ENCODE results near the gene DPPA2.

DPPA2 gene

GRCh38 chr3:109313061-109313460 lies 3.3 kb downstream of the DPPA2 start:
- DNase-seq = no peak

- no peak for DNase-seq
These were observed 18.8 kb downstream of the DPPA2 start for GRCh38 chr3:109297496-109297895.

- DNase-seq = no peak
These were observed 32.2 kb downstream of the DPPA2 start for GRCh38 chr3:109284071-109284470.

- no peak for DNase-seq
These were observed 37.8 kb downstream of the DPPA2 start for GRCh38 chr3:109278546-109278945.

- no peak for DNase-seq
These were observed 38.2 kb downstream of the DPPA2 start for GRCh38 chr3:109278141-109278540.

GRCh38 chr3:109275702-109276293 lies 40.5 kb downstream of the DPPA2 start:
- DNase-seq = peak; percentile 10

GRCh38 chr3:109270779-109271178 lies 45.5 kb downstream of the DPPA2 start:
- no peak for DNase-seq

- DNase-seq = no peak
These were observed 46.6 kb downstream of the DPPA2 start for GRCh38 chr3:109269577-109270275.

GRCh38 chr3:109268181-109268580 lies 48.1 kb downstream of the DPPA2 start:
- no peak for DNase-seq

- DNase-seq = no peak
These were observed 51.0 kb downstream of the DPPA2 start for GRCh38 chr3:109265295-109265694.

- no peak for DNase-seq
These were observed 59.0 kb downstream of the DPPA2 start for GRCh38 chr3:109257269-109257668.

GRCh38 chr3:109254770-109255169 lies 61.5 kb downstream of the DPPA2 start:
- DNase-seq = no peak

GRCh38 chr3:109252641-109253040 lies 63.7 kb downstream of the DPPA2 start:
- no peak for DNase-seq
